Measurements from ENCODE around the gene PPP1R14C. TPM values are rescaled to one million over a fixed set of nuclear protein-coding genes. Genes with fewer than 3 reads are reported as not detected.

PPP1R14C gene
- total and polyA plus RNA-seq, 4 donors: 6.5 to 68.4 (median 24.0) TPM

- no peak overlapping the region for H3K27ac ChIP-seq (ENCODE audit: low read depth in 1 of 2, low read length in 1 of 2)
Observed at GRCh38 chr6:150290429-150290828, 147.6 kb downstream of the PPP1R14C start.

GRCh38 chr6:150291968-150292710, 149.3 kb downstream of the PPP1R14C start:
- H3K9ac ChIP-seq (ENCODE audit: insufficient read depth in 1 of 2, low read length in 2 of 2): no peak overlapping the region
- H3K4me1 ChIP-seq (ENCODE audit: control insufficient read depth in 5 of 5, insufficient read depth in 5 of 5, low read length in 5 of 5): no peaks in the 10 kb centered on the region
- DNase-seq (no peak), ATAC-seq (ENCODE audit: insufficient read depth, low FRiP score) (no peak)
- H3K27me3 ChIP-seq (ENCODE audit: control insufficient read depth in 3 of 3, insufficient read depth in 3 of 3, low read length in 2 of 3): no peaks in the 10 kb centered on the region
- no peaks in the 10 kb centered on the region for H3K36me3 ChIP-seq (ENCODE audit: control insufficient read depth in 4 of 4, insufficient read depth in 4 of 4, low read length in 4 of 4)
- H3K9me3 ChIP-seq (ENCODE audit: control insufficient read depth in 4 of 4, insufficient read depth in 3 of 4, low read length in 3 of 4): peaks cover 0 to 3% (median under 1%) of the 10 kb centered on the region in 4 donors
- H3K27ac ChIP-seq (ENCODE audit: low read depth in 1 of 2, low read length in 1 of 2): no peak overlapping the region
- TF ChIP-seq CTCF (IDR thresholded peaks at IDR 0.05; ENCODE audit: control extremely low read depth, extremely low read depth): no peak
- H3K4me3 ChIP-seq: no peak overlapping the region
- 81 to 89% methylated on average over 10 of the region's 10 CpGs for WGBS, 2 donors

More at GRCh38 chr6:150290429-150290828, 147.6 kb downstream of the PPP1R14C start:
- no peaks in the 10 kb centered on the region for H3K27me3 ChIP-seq (ENCODE audit: control insufficient read depth in 3 of 3, insufficient read depth in 3 of 3, low read length in 2 of 3)
- H3K36me3 ChIP-seq (ENCODE audit: control insufficient read depth in 4 of 4, insufficient read depth in 4 of 4, low read length in 4 of 4): no peaks in the 10 kb centered on the region
- H3K9ac ChIP-seq (ENCODE audit: insufficient read depth in 1 of 2, low read length in 2 of 2): no peak overlapping the region
- no peak overlapping the region for H3K4me3 ChIP-seq
- no peak for TF ChIP-seq CTCF (IDR thresholded peaks at IDR 0.05; ENCODE audit: control extremely low read depth, extremely low read depth)
- ATAC-seq (ENCODE audit: insufficient read depth, low FRiP score) (no peak), DNase-seq (no peak)
- H3K9me3 ChIP-seq (ENCODE audit: control insufficient read depth in 4 of 4, insufficient read depth in 3 of 4, low read length in 3 of 4): peaks cover 0 to 4% (median 0%) of the 10 kb centered on the region in 4 donors
- WGBS, 2 donors: 72 to 80% methylated on average over 10 of the region's 10 CpGs
- H3K4me1 ChIP-seq (ENCODE audit: control insufficient read depth in 5 of 5, insufficient read depth in 5 of 5, low read length in 5 of 5): no peaks in the 10 kb centered on the region

GRCh38 chr6:150293019-150293418, 150.2 kb downstream of the PPP1R14C start:
- no peak for DNase-seq
- no peak overlapping the region for H3K4me3 ChIP-seq
- WGBS, 2 donors: 89 to 91% methylated on average over 1 of the region's 1 CpG
- no peaks in the 10 kb centered on the region for H3K36me3 ChIP-seq (ENCODE audit: control insufficient read depth in 4 of 4, insufficient read depth in 4 of 4, low read length in 4 of 4)
- no peak for ATAC-seq (ENCODE audit: insufficient read depth, low FRiP score)
- no peak overlapping the region for H3K27ac ChIP-seq (ENCODE audit: low read depth in 1 of 2, low read length in 1 of 2)
- H3K9ac ChIP-seq (ENCODE audit: insufficient read depth in 1 of 2, low read length in 2 of 2): no peak overlapping the region
- no peaks in the 10 kb centered on the region for H3K4me1 ChIP-seq (ENCODE audit: control insufficient read depth in 5 of 5, insufficient read depth in 5 of 5, low read length in 5 of 5)
- no peak for TF ChIP-seq CTCF (IDR thresholded peaks at IDR 0.05; ENCODE audit: control extremely low read depth, extremely low read depth)
- H3K27me3 ChIP-seq (ENCODE audit: control insufficient read depth in 3 of 3, insufficient read depth in 3 of 3, low read length in 2 of 3): no peaks in the 10 kb centered on the region
- peaks cover 0 to 9% (median 3%) of the 10 kb centered on the region in 4 donors for H3K9me3 ChIP-seq (ENCODE audit: control insufficient read depth in 4 of 4, insufficient read depth in 3 of 4, low read length in 3 of 4)

All from lung (tissue), 12 donors.